Endothelial cell of umbilical vein (primary cell): ENCODE results near the gene COG5. TPM values are rescaled to one million over a fixed set of nuclear protein-coding genes. Genes with fewer than 3 reads are reported as not detected.

ENCODE experiments used
- BruUV-seq: library from RNA; stranded (reverse); fragments of 400-500 nt; replicated peaks from 2 replicates; lab custom pipeline; 2021; lab: Mats Ljungman, UMichigan
- CTCF ChIA-PET: fragments of 300-600, 350-600 bp; sonication (Branson Sonifier 250); formaldehyde crosslinking; loops from one replicate; lab custom pipeline; 2021; ENCODE audit warnings: antibody characterized with exemption, inconsistent platforms; lab: Charles Lee
- POLR2A ChIA-PET: fragments of 300-600, 350-600 bp; sonication (Branson Sonifier 250); formaldehyde crosslinking; loops from one replicate; lab custom pipeline; 2021; ENCODE audit warnings: antibody characterized with exemption, inconsistent platforms; lab: Charles Lee
- DNase-seq: peaks from one replicate; pipeline ENCODE4 v3.0.0-alpha.2; 2011; ENCODE audit warnings: low read depth, low spot score
- FAIRE-seq: peaks from 2 replicates; lab custom pipeline; 2011; peaks lifted over from hg19 to GRCh38; lab: Jason Lieb, UNC
- H2AFZ ChIP-seq: 2 replicates; pipeline ENCODE4 v1.6.0; 2012; ENCODE audit warnings: low read depth, low read length, control low read depth, inconsistent platforms
- H3K27ac ChIP-seq: 2 replicates; pipeline ENCODE4 v1.5.1; 2011; ENCODE audit warnings: low read depth, mild to moderate bottlenecking, control low read depth, low read length, moderate library complexity; ENCODE audit not compliant: insufficient read depth
- H3K27me3 ChIP-seq, 2 experiments: 2 replicates each; pipeline versions ENCODE4 v1.6.0 to v1.6.1; 2011; ENCODE audit warnings: low read length in 2 of 2, mixed read lengths in 1 of 2; ENCODE audit not compliant: control insufficient read depth in 2 of 2, insufficient read depth in 2 of 2
- H3K36me3 ChIP-seq, 2 experiments: 2 replicates in 1 of 2; 3 replicates in 1 of 2; pipeline ENCODE4 v1.5.1; 2011; ENCODE audit warnings: low read length in 2 of 2, mild to moderate bottlenecking in 1 of 2, moderate library complexity in 1 of 2; ENCODE audit not compliant: control insufficient read depth in 2 of 2, insufficient read depth in 2 of 2; ENCODE audit errors: extremely low read depth in 1 of 2
- H3K4me1 ChIP-seq: 3 replicates; pipeline ENCODE4 v1.5.1; 2011; ENCODE audit warnings: mild to moderate bottlenecking, low read length; ENCODE audit not compliant: control insufficient read depth, insufficient read depth; ENCODE audit errors: extremely low read depth
- H3K4me2 ChIP-seq: 2 replicates; pipeline ENCODE4 v1.6.1; 2011; ENCODE audit warnings: low read length, control low read depth, mixed read lengths; ENCODE audit not compliant: insufficient read depth
- H3K4me3 ChIP-seq, 3 experiments: fragments of 200-600 bp in 1 of 3; sonication (generic), shearing (Covaris generic) in 1 of 3; replicated peaks in 1 of 3; 2 replicates each; pipeline ENCODE4 v1.5.1; 2011 to 2016; ENCODE audit warnings: control low read depth in 3 of 3, low read length in 3 of 3, mild to moderate bottlenecking in 2 of 3, inconsistent platforms in 1 of 3, low read depth in 1 of 3, moderate library complexity in 1 of 3; ENCODE audit not compliant: insufficient read depth in 1 of 3
- H3K79me2 ChIP-seq: 2 replicates; pipeline ENCODE4 v1.6.0; 2012; ENCODE audit warnings: low read length, inconsistent platforms; ENCODE audit not compliant: control insufficient read depth, insufficient read depth
- H3K9ac ChIP-seq: replicated peaks from 2 replicates; pipeline ENCODE3; 2011; ENCODE audit warnings: low read length, control low read depth; ENCODE audit not compliant: insufficient read depth; ENCODE audit errors: extremely low read depth
- H3K9me1 ChIP-seq: replicated peaks from 3 replicates; pipeline ENCODE4 v1.6.0; 2011; ENCODE audit warnings: mild to moderate bottlenecking, low read length; ENCODE audit not compliant: control insufficient read depth, insufficient read depth; ENCODE audit errors: extremely low read depth
- H3K9me3 ChIP-seq: replicated peaks from 2 replicates; pipeline ENCODE4 v1.5.1; 2012; ENCODE audit warnings: low read length, inconsistent platforms; ENCODE audit not compliant: control insufficient read depth, insufficient read depth
- H4K20me1 ChIP-seq: replicated peaks from 2 replicates; pipeline ENCODE3; 2011; ENCODE audit warnings: mild to moderate bottlenecking, low read length; ENCODE audit not compliant: control insufficient read depth, insufficient read depth; ENCODE audit errors: extremely low read depth
- EZH2 ChIP-seq: IDR thresholded peaks from 2 replicates; pipeline ENCODE4 v1.6.1; 2012; ENCODE audit warnings: borderline replicate concordance, low read depth, mild to moderate bottlenecking, moderate library complexity, low read length, inconsistent platforms; ENCODE audit not compliant: severe bottlenecking
- FOS ChIP-seq: IDR thresholded peaks from 2 replicates; pipeline ENCODE4 v1.6.1; 2011; ENCODE audit warnings: mild to moderate bottlenecking, low read length, moderate library complexity, borderline replicate concordance; ENCODE audit not compliant: insufficient read depth
- GATA2 ChIP-seq: IDR thresholded peaks from 2 replicates; pipeline ENCODE4 v1.7.0; 2011; ENCODE audit warnings: low read depth, mild to moderate bottlenecking, moderate library complexity, mixed read lengths, low read length; ENCODE audit not compliant: insufficient read length, insufficient read depth
- JUN ChIP-seq: IDR thresholded peaks from 2 replicates; pipeline ENCODE4 v1.6.1; 2011; ENCODE audit warnings: borderline replicate concordance, low read depth; ENCODE audit not compliant: insufficient read length, insufficient read depth
- MYC ChIP-seq: IDR thresholded peaks from one replicate; pipeline ENCODE4 v1.6.1; 2011; ENCODE audit warnings: mild to moderate bottlenecking, low read depth, low read length
- POLR2A ChIP-seq: IDR thresholded peaks from 2 replicates; pipeline ENCODE4 v1.6.1; 2012; ENCODE audit warnings: low read depth, mild to moderate bottlenecking, control low read depth, low read length
- POLR2AphosphoS5 ChIP-seq: IDR thresholded peaks from 2 replicates; pipeline ENCODE4 v1.6.1; 2012; ENCODE audit warnings: low read depth, mild to moderate bottlenecking, control low read depth, low read length, moderate library complexity; ENCODE audit not compliant: insufficient read depth
- dilution Hi-C: fragments of 300-500 bp; cut with MboI; formaldehyde crosslinking; loops from one replicate; pipeline ENCODE4 v1.15.0; 2019; ENCODE audit warnings: low sequenced_read_pairs; ENCODE audit not compliant: extremely low pct_ligation_motif_present
- intact Hi-C: fragments of 100-400 bp; cut with micrococcal nuclease; formaldehyde crosslinking; loops from one replicate; pipeline ENCODE4 v1.10.0; 2022
- polyA plus RNA-seq, 4 experiments: library from polyadenylated mRNA; depleted of rRNA in 3 of 4; stranded (reverse) in 3 of 4; unstranded in 1 of 4; fragments of >200 nt; gene quantifications; 2 replicates each; pipeline versions ENCODE4 v1.2.1 to v1.2.3, GENCODE V29; 2011 to 2012; ENCODE audit warnings: missing spikeins in 1 of 4
- total RNA-seq: library from RNA; stranded (reverse); gene quantifications from 2 replicates; pipeline ENCODE4 v1.2.3, GENCODE V29; 2021
- TF ChIP-seq, protein P1 (sequence below): IDR thresholded peaks from 2 replicates; pipeline ENCODE4 v1.6.1; 2011; ENCODE audit not compliant: insufficient read depth, insufficient read length
- TF ChIP-seq, protein P2 (sequence below), 2 donors: IDR thresholded peaks; 1 replicate in 1 of 2; 2 replicates in 1 of 2; pipeline ENCODE4 v1.5.1; 2011; ENCODE audit warnings: low read length in 2 of 2, mild to moderate bottlenecking in 2 of 2, moderate library complexity in 2 of 2, control low read depth in 1 of 2, inconsistent platforms in 1 of 2, low read depth in 1 of 2; ENCODE audit not compliant: insufficient read depth in 1 of 2; ENCODE audit errors: extremely low read depth in 1 of 2

COG5 gene
- total and polyA plus RNA-seq, 2 donors (not counting 3 experiments of a cell fraction or from before 2014, with no cell fraction given): 18.8 to 45.3 TPM

DNA sequence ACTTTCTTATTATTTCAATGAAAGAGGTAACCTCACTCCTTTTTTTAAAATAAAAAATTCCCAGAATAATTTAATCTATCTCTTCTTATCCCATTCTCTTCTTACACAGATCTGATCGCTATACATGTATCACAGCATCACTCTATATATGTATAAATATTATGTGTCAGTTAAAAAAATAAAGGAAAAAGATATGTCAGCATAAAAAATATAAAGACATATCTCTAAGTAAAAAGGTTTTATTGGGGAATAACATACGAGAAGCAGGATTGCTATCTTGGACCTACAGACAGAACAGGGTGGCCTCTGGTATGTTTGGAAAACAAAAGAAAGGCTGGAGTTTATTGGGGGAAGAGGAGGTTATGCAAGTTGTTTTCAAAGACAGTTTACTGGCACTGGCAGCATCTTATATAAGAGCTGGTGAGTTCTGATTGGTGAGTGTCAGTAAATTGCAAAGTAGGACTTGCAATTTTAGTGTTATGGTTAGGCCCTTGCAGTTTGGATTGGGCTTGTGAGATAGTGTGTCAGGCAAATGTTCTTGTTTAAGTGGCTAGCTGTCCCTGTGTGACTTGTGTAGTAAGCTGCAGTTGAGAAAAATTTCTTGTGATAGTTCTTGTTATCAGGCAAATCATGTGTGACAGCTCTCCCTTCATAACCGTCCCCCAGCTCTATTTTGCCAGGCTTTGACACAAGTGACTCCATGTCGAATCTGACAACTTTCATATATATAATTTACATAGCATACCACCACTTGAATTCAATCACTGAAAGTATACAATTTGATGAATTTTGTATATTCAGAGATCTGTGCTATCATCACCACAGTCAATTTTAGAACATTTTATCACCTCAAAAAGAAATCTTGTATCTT is 276.7 kb downstream of the COG5 start:
- Histone ChIP-seq H3K9me1 (no peaks in the 10 kb centered on the region), H3K4me3 (no peak overlapping the region), H3K4me1 (no peaks in the 10 kb centered on the region), H4K20me1 (no peaks in the 10 kb centered on the region), H3K9ac (no peak overlapping the region), H3K4me2 (no peak overlapping the region), H3K27ac (no peak overlapping the region), H3K9me3 (no peaks in the 10 kb centered on the region), H2AFZ (no peak overlapping the region), H3K79me2 (no peaks in the 10 kb centered on the region), H3K36me3 (no peaks in the 10 kb centered on the region), H3K27me3 (no peaks in the 10 kb centered on the region)
- DNase-seq (no peak), FAIRE-seq (no peak)
- ChIA-PET POLR2A (no interaction called here), CTCF (no interaction called here)
- TF ChIP-seq GATA2: no peak
- TF ChIP-seq, protein P1, sequence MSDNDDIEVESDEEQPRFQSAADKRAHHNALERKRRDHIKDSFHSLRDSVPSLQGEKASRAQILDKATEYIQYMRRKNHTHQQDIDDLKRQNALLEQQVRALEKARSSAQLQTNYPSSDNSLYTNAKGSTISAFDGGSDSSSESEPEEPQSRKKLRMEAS: no peak
- no peak for TF ChIP-seq POLR2A
- TF ChIP-seq FOS: no peak
- TF ChIP-seq, protein P2, sequence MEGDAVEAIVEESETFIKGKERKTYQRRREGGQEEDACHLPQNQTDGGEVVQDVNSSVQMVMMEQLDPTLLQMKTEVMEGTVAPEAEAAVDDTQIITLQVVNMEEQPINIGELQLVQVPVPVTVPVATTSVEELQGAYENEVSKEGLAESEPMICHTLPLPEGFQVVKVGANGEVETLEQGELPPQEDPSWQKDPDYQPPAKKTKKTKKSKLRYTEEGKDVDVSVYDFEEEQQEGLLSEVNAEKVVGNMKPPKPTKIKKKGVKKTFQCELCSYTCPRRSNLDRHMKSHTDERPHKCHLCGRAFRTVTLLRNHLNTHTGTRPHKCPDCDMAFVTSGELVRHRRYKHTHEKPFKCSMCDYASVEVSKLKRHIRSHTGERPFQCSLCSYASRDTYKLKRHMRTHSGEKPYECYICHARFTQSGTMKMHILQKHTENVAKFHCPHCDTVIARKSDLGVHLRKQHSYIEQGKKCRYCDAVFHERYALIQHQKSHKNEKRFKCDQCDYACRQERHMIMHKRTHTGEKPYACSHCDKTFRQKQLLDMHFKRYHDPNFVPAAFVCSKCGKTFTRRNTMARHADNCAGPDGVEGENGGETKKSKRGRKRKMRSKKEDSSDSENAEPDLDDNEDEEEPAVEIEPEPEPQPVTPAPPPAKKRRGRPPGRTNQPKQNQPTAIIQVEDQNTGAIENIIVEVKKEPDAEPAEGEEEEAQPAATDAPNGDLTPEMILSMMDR (IDR thresholded peaks at IDR 0.05; ENCODE audit: extremely low read depth in 1 of 2, insufficient read depth in 1 of 2, low read depth in 1 of 2, low read length in 2 of 2): no peak
- no peak for TF ChIP-seq MYC
- no peak for TF ChIP-seq JUN
- no peak for TF ChIP-seq POLR2AphosphoS5
- no peak for TF ChIP-seq EZH2
- dilution Hi-C loops (no loop called here), intact Hi-C loops (no loop called here)
- no TSS peak for BruUV-seq
